Ovary (tissue), 3 donors: ENCODE results near the gene DCAF4L1.

ENCODE experiments used
- EP300 ChIP-seq: sonication (generic); formaldehyde crosslinking; IDR thresholded peaks from one replicate; pipeline ENCODE4 v1.6.1; 2017; ENCODE audit warnings: antibody characterized with exemption
- POLR2A ChIP-seq: fragments of 450-650 bp; IDR thresholded peaks from one replicate; pipeline ENCODE4 v1.6.1; 2017; ENCODE audit warnings: antibody characterized with exemption, mild to moderate bottlenecking, moderate library complexity
- TF ChIP-seq, protein P1 (sequence below), 3 donors: fragments of 450-650 bp in 2 of 3; fragments of 200-600 bp in 1 of 3; IDR thresholded peaks; one replicate each; pipeline versions ENCODE4 v1.5.1 to v1.8.0; 2016 to 2022; ENCODE audit warnings: antibody characterized with exemption in 3 of 3, mild to moderate bottlenecking in 1 of 3
- donor health status: DM: no; HTN: no; CAD: no.

- no peak for TF ChIP-seq POLR2A
- TF ChIP-seq, protein P1, sequence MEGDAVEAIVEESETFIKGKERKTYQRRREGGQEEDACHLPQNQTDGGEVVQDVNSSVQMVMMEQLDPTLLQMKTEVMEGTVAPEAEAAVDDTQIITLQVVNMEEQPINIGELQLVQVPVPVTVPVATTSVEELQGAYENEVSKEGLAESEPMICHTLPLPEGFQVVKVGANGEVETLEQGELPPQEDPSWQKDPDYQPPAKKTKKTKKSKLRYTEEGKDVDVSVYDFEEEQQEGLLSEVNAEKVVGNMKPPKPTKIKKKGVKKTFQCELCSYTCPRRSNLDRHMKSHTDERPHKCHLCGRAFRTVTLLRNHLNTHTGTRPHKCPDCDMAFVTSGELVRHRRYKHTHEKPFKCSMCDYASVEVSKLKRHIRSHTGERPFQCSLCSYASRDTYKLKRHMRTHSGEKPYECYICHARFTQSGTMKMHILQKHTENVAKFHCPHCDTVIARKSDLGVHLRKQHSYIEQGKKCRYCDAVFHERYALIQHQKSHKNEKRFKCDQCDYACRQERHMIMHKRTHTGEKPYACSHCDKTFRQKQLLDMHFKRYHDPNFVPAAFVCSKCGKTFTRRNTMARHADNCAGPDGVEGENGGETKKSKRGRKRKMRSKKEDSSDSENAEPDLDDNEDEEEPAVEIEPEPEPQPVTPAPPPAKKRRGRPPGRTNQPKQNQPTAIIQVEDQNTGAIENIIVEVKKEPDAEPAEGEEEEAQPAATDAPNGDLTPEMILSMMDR (IDR thresholded peaks at IDR 0.05) = no peak
- TF ChIP-seq EP300 = no peak
Observed at GRCh38 chr4:41999321-41999720, 17.8 kb downstream of the DCAF4L1 start.
